Muscle of leg (tissue), 11 donors: ENCODE results near the gene RPP25. TPM values are rescaled to one million over a fixed set of nuclear protein-coding genes. Genes with fewer than 3 reads are reported as not detected.

Source experiments
- DNase-seq: peaks from one replicate; pipeline ENCODE4 v3.0.0; 2013
- H3K27ac ChIP-seq: one replicate; pipeline ENCODE4 v1.5.1; 2013; ENCODE audit warnings: mild to moderate bottlenecking, low read length, control low read depth
- H3K27me3 ChIP-seq: one replicate; pipeline ENCODE4 v1.6.1; 2013; ENCODE audit warnings: low read length; ENCODE audit not compliant: control insufficient read depth, insufficient read depth
- H3K36me3 ChIP-seq: one replicate; pipeline ENCODE4 v1.6.1; 2013; ENCODE audit warnings: low read length; ENCODE audit not compliant: control insufficient read depth, insufficient read depth
- H3K4me1 ChIP-seq: one replicate; pipeline ENCODE4 v1.6.1; 2013; ENCODE audit warnings: low read length; ENCODE audit not compliant: control insufficient read depth, insufficient read depth
- H3K4me3 ChIP-seq: one replicate; pipeline ENCODE4 v1.5.1; 2013; ENCODE audit warnings: low read length, control low read depth
- H3K9me3 ChIP-seq: replicated peaks from 2 replicates; pipeline ENCODE4 v1.6.1; 2013; ENCODE audit warnings: low read depth, low read length; ENCODE audit not compliant: control insufficient read depth
- WGBS: methylation state at CpG from one replicate; pipeline ENCODE4 v1.1.5; 2013; ENCODE audit warnings: missing lambda C conversion rate; ENCODE audit not compliant: insufficient coverage; 5-methylcytosine and 5-hydroxymethylcytosine counted together
- polyA plus RNA-seq, 8 donors: library from polyadenylated mRNA; unstranded; fragments of 120-200 nt; gene quantifications; one replicate each; pipeline versions ENCODE4 v1.2.1 to v1.2.3, GENCODE V29; 2013; ENCODE audit warnings: inconsistent platforms in 1 of 8, low replicate concordance in 1 of 8; ENCODE audit not compliant: insufficient read length in 8 of 8, insufficient read depth in 1 of 8
- total RNA-seq: library from RNA; stranded (reverse); fragments of 120-200 nt; gene quantifications from one replicate; pipeline ENCODE4 v1.2.4, GENCODE V29; 2013

RPP25 gene
- total and polyA plus RNA-seq, 9 donors, result 0.88 to 2.0 (median 1.5) TPM

DNA sequence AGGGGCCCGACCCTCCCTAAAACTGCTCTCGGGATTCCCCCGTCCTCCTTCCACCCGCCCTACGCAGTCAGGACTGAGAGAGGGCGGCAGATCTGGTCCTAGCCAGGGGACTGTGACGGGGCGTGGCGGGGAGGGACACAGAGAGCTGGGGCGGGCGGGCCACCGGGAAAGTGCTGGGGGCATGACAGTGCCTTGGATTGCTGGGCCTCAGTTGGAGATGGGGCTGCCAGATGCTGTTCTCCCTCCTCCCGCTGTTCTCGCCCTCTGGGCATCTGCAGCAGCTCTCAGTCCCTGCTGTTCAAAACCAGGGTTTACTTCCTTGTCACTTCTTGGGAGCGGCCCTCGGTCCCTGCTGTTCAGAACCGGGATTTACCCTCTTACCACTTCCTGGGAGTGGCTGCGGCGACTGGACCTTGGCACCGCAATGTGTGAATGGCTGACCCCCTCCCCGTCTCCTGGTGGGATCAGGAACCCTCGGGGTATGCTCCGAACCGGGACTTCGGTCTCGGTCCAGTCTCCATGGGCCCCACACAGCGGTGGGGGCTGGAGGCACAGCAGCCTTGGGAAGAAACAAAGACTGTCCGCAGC is 1.8 kb upstream of the RPP25 start:
- DNase-seq, result no peak
- Histone ChIP-seq H3K27ac (no peak overlapping the region), H3K36me3 (no peaks in the 10 kb centered on the region), H3K9me3 (no peaks in the 10 kb centered on the region), H3K4me3 (peak overlapping the region; percentile 26), H3K27me3 (peaks cover 79% of the 10 kb centered on the region), H3K4me1 (peaks cover 32% of the 10 kb centered on the region)
- WGBS, result 2% methylated on average over 22 of the region's 28 CpGs

DNA sequence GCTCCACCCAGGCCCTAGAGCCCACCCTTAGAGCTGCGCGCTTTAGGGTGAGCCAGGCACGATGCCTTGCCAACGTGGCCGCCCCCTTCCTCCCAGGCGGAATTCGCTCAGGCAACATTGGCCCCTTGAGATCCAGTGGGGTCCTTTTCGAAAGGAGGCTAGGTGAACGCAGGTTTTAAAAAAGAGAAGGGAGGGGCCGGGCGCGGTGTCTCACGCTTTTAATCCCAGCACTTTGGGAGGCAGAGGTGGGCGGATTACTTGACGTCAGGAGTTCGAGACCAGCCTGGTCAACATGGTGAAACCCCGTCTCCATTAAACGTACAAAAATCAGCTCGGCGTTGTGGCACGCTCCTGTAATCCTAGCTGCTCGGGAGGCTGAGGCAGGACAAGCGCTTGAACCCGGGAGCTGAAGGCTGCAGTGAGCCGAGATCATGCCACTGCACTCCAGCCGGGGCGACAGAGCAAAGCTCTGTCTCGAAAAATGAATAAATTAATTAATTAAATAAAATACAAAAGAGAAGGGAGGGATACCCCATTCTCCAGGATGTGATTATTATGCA is 984 bp upstream of the RPP25 start:
- Histone ChIP-seq H3K4me3 (peak overlapping the region; percentile 50), H3K36me3 (no peaks in the 10 kb centered on the region), H3K4me1 (peaks cover 32% of the 10 kb centered on the region), H3K27ac (no peak overlapping the region), H3K27me3 (peaks cover 76% of the 10 kb centered on the region), H3K9me3 (no peaks in the 10 kb centered on the region)
- DNase-seq, result no peak
- 2% methylated on average over 23 of the region's 28 CpGs for WGBS

DNA sequence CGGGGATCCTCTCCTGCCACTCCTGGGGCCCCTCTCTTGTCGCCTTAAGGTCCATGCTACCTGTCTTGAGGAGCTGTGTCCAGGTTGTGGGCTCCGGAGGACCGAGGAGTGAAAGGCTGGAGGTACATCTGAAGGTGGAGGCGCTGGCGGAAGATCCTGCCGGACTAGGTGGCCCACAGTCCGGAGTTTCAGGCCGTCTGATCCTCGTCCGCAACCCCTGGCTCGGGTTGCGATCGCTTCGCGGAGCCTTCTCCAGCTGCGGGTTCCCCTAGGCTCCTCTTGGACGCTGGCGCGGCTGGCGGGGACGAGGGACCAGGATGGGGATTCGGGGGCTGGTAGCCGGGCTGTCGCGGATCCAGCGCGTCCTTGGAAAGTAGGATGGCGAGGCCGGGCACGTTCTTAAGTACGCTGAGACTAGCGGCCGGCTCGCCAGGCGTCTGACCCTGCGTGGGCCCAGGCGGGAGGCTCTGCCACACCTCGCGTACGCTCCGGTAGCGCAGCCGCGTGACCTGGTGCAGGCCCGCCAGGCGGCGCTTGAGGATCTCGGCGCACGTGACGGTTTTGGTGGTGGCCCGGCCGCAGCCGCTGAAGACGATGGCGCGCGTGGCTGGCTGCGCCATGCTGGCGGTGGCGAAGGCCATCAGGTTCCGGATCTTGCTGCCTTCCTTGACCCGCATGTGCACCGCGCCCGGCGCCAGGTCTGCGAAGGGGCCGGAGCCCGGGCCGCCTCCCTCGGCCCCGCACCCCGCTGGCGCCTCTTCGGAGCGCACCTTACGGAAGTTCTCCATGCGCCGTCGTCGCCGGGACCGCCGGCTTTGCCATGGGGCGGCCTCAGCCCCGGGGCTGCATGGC is 550 bp downstream of the RPP25 start:
- H3K27me3 ChIP-seq, result peaks cover 64% of the 10 kb centered on the region
- H3K9me3 ChIP-seq, result no peaks in the 10 kb centered on the region
- 3% methylated on average over 87 of the region's 88 CpGs for WGBS
- no peak overlapping the region for H3K27ac ChIP-seq
- peak; percentile 78 for DNase-seq
- H3K36me3 ChIP-seq, result no peaks in the 10 kb centered on the region
- H3K4me1 ChIP-seq, result peaks cover 32% of the 10 kb centered on the region
- H3K4me3 ChIP-seq, result peak overlapping the region; percentile 50

DNA sequence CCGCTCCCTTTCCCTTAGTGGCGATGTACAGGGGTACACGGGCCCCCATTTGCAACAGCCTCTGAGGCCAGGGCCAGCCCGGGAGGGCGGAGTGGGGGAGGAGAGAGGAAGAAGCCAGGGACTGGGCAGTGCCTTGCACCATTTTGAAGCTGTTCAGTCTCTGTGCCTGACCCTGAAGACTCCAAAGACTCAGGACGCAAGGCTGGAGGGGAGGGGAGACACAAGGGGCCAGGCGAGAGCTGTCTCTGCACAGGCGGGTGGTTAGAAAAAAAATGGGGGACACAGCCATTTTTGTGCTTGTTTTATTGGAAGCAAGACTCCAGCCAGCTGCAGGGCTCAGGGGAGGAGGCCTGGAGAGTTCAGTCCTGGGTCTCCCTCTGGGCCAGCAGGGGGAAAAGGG is 1.6 kb downstream of the RPP25 start:
- Histone ChIP-seq H3K4me3 (no peak overlapping the region), H3K27ac (no peak overlapping the region), H3K4me1 (peaks cover 32% of the 10 kb centered on the region), H3K27me3 (peaks cover 57% of the 10 kb centered on the region), H3K36me3 (no peaks in the 10 kb centered on the region), H3K9me3 (no peaks in the 10 kb centered on the region)
- DNase-seq, result no peak
- 51% methylated on average over 5 of the region's 8 CpGs for WGBS

DNA sequence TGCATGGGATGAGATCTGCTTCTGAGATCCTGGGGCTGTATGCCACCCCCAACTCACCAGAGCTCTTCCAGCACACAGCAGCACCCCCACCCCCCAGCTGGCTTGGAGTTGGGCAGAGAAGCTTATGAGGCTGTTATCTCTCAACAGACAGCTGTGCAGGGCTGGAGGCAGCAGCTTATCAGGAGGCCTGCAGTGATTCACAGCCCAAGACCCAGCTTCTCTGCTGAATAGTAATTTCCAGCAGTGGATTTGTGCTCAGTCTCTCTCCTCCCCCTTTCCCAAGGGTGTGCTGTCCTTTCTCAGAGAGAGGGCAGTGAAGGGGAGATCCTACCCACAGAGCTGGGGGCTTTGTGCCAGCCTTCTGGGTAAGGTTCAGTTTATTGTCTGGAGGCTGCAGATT is 2.1 kb downstream of the RPP25 start:
- peaks cover 32% of the 10 kb centered on the region for H3K4me1 ChIP-seq
- no peak overlapping the region for H3K27ac ChIP-seq
- peaks cover 52% of the 10 kb centered on the region for H3K27me3 ChIP-seq
- DNase-seq, result no peak
- no peaks in the 10 kb centered on the region for H3K9me3 ChIP-seq
- H3K36me3 ChIP-seq, result no peaks in the 10 kb centered on the region
- no peak overlapping the region for H3K4me3 ChIP-seq

DNA sequence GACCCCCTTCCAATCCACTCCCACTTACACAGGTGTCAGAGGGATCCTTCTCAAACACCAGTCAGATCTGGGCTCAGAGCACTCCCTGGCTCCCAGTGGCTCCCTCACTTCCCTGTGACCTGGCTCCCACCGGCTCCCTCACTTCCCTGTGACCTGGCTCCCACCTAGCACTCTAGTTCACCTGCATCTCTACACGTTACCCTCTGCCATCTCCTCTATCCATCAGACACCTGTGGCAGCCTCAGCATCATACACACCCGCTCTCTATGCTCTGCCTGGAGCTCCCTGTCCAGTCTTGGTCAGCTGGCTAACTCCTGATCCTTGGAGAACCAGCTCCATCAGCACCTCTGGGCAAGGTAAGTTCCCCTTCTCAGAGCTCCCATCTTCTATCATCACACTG is 5.6 kb downstream of the RPP25 start:
- Histone ChIP-seq H3K9me3 (no peaks in the 10 kb centered on the region), H3K4me1 (peaks cover 7% of the 10 kb centered on the region), H3K36me3 (no peaks in the 10 kb centered on the region), H3K4me3 (no peak overlapping the region), H3K27ac (no peak overlapping the region), H3K27me3 (peaks cover 20% of the 10 kb centered on the region)
- WGBS, result 79% methylated on average over 3 of the region's 3 CpGs
- DNase-seq, result no peak

DNA sequence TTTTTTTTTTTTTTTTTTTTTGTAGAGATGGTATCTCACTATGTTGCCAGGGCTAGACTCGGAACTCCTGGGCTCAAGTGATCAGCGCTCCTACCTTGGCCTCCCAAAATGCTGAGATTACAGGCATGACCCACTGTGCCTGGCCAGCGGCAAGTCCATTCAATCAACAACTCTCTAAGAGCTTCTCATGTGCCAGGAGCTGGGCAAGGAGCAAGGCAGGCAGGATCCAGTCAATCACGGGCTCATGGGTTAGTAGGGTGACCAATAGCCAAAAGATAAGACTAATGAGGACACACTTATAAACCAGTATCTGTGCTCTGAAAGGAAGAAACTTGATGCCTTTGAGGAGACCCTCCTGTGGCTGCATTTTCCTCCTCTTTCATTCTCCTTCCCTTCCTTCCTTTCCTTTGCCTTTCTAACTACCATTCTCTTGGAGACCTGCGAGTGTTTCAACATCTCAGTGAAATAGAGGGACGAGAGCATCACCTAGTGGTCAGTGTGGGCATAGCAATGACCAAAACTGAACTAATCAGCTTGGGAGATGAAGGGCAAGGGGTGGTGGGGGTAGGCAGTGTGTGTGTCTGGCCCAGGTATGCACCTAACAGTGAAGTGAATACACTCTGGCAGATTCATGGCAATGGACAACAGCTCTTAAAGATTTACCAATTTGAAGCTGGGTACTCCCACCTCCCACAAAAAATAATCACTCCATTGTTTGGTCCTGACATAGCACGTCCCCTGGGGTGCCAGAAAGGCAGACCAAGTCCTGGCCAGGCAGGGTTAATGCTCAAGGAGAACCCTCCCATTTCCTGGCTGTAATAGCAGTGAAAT is 6.3 kb downstream of the RPP25 start:
- peak; percentile 85 for DNase-seq
- Histone ChIP-seq H3K27ac (no peak overlapping the region), H3K4me3 (no peak overlapping the region), H3K9me3 (no peaks in the 10 kb centered on the region), H3K27me3 (peaks cover 13% of the 10 kb centered on the region), H3K36me3 (no peaks in the 10 kb centered on the region), H3K4me1 (peaks cover 3% of the 10 kb centered on the region)
- WGBS, result 25% methylated on average over 2 of the region's 7 CpGs

DNA sequence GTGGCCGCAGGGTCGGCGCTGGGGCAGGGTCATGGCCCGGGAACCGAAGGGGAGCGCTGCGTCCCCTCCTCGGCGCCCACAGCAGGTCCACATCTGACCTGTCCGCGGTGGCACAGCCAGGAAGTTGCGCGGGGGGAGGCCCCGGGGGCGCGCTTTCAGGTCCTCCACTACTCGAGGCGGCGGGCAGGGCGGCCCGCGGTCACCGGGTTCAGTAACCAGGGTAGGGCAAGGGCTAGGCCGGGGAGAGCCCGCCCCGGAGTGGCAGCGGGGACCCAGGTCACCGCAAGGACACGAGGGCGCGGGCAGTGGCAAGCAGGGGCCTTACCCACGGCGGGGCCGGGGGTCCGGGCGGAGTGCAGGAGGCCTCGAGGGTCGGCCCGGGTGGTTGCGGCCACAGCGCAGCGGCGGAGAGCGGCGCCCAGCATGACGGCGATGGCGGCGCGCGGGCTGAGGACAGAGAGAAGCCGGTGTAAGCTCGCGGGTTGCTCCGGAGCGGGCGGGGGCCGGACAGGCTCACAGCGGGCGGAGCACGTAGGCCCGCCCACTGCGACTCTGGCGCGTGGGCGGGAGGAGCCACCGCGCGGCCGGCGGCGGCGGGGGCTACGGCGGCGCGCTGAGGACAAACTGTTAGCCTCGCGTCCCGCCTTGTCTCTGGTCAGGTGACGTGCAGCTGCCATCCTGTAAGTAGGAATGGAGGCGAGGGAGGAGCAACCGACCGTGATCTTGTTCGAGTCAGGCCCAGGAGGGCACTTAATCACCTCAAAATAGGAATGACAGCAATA is 18.8 kb downstream of the RPP25 start, which contains the start of gene COX5A:
TSS of gene COX5A (minus strand) at position 484 of the 782 bp plus-strand sequence. CDS start at position 425, 59 bp downstream.
- under 1% methylated on average over 73 of the region's 85 CpGs for WGBS

DNA sequence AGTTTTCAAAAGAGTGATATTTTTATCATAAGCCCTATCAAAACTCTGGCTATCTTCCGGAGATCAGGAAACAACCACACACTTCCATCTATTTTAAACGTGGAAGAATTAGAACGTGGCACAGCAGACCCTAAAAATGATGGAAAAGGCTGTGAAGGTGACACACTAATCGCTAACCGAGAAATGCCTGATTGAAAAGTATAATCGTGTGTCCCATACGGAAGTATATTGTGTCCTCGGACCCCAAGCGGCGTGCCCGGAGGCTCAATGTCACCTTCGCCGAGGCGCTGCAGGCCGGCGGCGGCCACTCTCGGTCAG is 19.3 kb downstream of the RPP25 start:
- DNase-seq, result no peak
- peak overlapping the region; percentile 97 for H3K4me3 ChIP-seq
- H3K36me3 ChIP-seq, result peaks cover 5% of the 10 kb centered on the region
- WGBS, result under 1% methylated on average over 15 of the region's 18 CpGs
- H3K9me3 ChIP-seq, result no peaks in the 10 kb centered on the region
- no peaks in the 10 kb centered on the region for H3K27me3 ChIP-seq
- peaks cover 13% of the 10 kb centered on the region for H3K4me1 ChIP-seq
- H3K27ac ChIP-seq, result peak overlapping the region; percentile 93

More for the DNA sequence above, 18.8 kb downstream of the RPP25 start, which contains the start of gene COX5A:
- peaks cover 5% of the 10 kb centered on the region for H3K36me3 ChIP-seq
- no peaks in the 10 kb centered on the region for H3K27me3 ChIP-seq
- H3K4me1 ChIP-seq, result peaks cover 13% of the 10 kb centered on the region
- peak within 1 kb of the TSS; percentile 97 for H3K4me3 ChIP-seq
- peak within 1 kb of the TSS; percentile 93 for H3K27ac ChIP-seq
- H3K9me3 ChIP-seq, result no peaks in the 10 kb centered on the region
- peak; percentile 99 for DNase-seq
